Smooth muscle cell (in vitro differentiated cells): Measurements from ENCODE around the gene ALAS2. TPM values are rescaled to one million over a fixed set of nuclear protein-coding genes. Genes with fewer than 3 reads are reported as not detected.

Experiments
- DNase-seq: peaks from one replicate; lab custom pipeline; 2025; ENCODE audit not compliant: unreplicated experiment; lab: John Stamatoyannopoulos, UW
- H2AFZ ChIP-seq: fragments of 200-600 bp; sonication (generic); 2 replicates; pipeline ENCODE4 v1.6.0; 2016; ENCODE audit warnings: antibody characterized with exemption, low read depth, mild to moderate bottlenecking
- H3F3A ChIP-seq: fragments of 200-600 bp; sonication (generic); 2 replicates; pipeline ENCODE4 v1.6.0; 2017; ENCODE audit warnings: antibody characterized with exemption, low read depth
- H3K27ac ChIP-seq: fragments of 200-600 bp; sonication (generic); 2 replicates; pipeline ENCODE4 v1.5.1; 2016; ENCODE audit warnings: low read depth, mild to moderate bottlenecking
- H3K27me3 ChIP-seq: fragments of 200-600 bp; sonication (generic); 2 replicates; pipeline ENCODE4 v1.6.1; 2016; ENCODE audit warnings: low read depth, mild to moderate bottlenecking
- H3K36me3 ChIP-seq: fragments of 200-600 bp; sonication (generic); 2 replicates; pipeline ENCODE4 v1.5.1; 2016; ENCODE audit warnings: low read depth
- H3K4me1 ChIP-seq: fragments of 200-600 bp; sonication (generic); 2 replicates; pipeline ENCODE4 v1.5.1; 2016; ENCODE audit warnings: low read depth
- H3K4me2 ChIP-seq: fragments of 200-600 bp; sonication (generic); 2 replicates; pipeline ENCODE4 v1.6.0; 2016; ENCODE audit warnings: mild to moderate bottlenecking
- H3K4me3 ChIP-seq: fragments of 200-600 bp; sonication (generic); 2 replicates; pipeline ENCODE4 v1.5.1; 2016; ENCODE audit warnings: mild to moderate bottlenecking
- H3K79me2 ChIP-seq: fragments of 200-600 bp; sonication (generic); 2 replicates; pipeline ENCODE4 v1.6.0; 2016; ENCODE audit warnings: low read depth, mild to moderate bottlenecking
- H3K9ac ChIP-seq: fragments of 200-600 bp; sonication (generic); 2 replicates; pipeline ENCODE4 v1.6.0; 2016; ENCODE audit warnings: low read depth
- H3K9me3 ChIP-seq: fragments of 200-600 bp; sonication (generic); replicated peaks from 2 replicates; pipeline ENCODE4 v1.5.1; 2016; ENCODE audit warnings: low read depth
- H4K20me1 ChIP-seq: fragments of 200-600 bp; sonication (generic); 2 replicates; pipeline ENCODE4 v1.6.0; 2016; ENCODE audit warnings: low read depth
- CTCF ChIP-seq: fragments of 200-600 bp; sonication (generic); IDR thresholded peaks from 2 replicates; pipeline ENCODE4 v1.5.1; 2017; ENCODE audit warnings: borderline replicate concordance, mild to moderate bottlenecking, antibody characterized with exemption; ENCODE audit not compliant: insufficient read depth, poor library complexity, severe bottlenecking
- WGBS: methylation state at CpG from one replicate; pipeline ENCODE4 v1.1.7; 2016; ENCODE audit warnings: low lambda C conversion rate; 5-methylcytosine and 5-hydroxymethylcytosine counted together
- polyA plus RNA-seq: library from polyadenylated mRNA; unstranded; fragments of >200 nt; fragmentation: Nextera tagmentation; extraction: Ambion mirVana; gene quantifications from 2 replicates; pipeline ENCODE4 v1.2.1, GENCODE V29; 2016
- total RNA-seq: library from RNA; depleted of rRNA; stranded (reverse); fragments of >200 nt; gene quantifications from 2 replicates; pipeline ENCODE4 v1.2.3, GENCODE V29; 2014

The ALAS2 gene
- total and polyA plus RNA-seq, 2 experiments from 2014 or later = not detected

GRCh38 chrX:55011294-55011693 is 19.5 kb downstream of the ALAS2 start:
- Histone ChIP-seq H3F3A (no peaks in the 10 kb centered on the region), H3K4me3 (no peak overlapping the region), H3K79me2 (no peaks in the 10 kb centered on the region), H3K27ac (no peak overlapping the region), H3K4me1 (no peaks in the 10 kb centered on the region), H3K9ac (no peak overlapping the region), H2AFZ (no peak overlapping the region), H3K9me3 (no peaks in the 10 kb centered on the region), H3K4me2 (no peak overlapping the region), H3K27me3 (no peaks in the 10 kb centered on the region), H3K36me3 (no peaks in the 10 kb centered on the region), H4K20me1 (no peaks in the 10 kb centered on the region)
- peak; percentile 22 for TF ChIP-seq CTCF
- 58% methylated on average over 2 of the region's 2 CpGs for WGBS
- DNase-seq = no peak

- Histone ChIP-seq H3K9me3 (no peaks in the 10 kb centered on the region), H3F3A (no peaks in the 10 kb centered on the region), H4K20me1 (no peaks in the 10 kb centered on the region), H3K4me3 (no peak overlapping the region), H3K27me3 (no peaks in the 10 kb centered on the region), H3K27ac (peak overlapping the region; percentile 76), H3K36me3 (no peaks in the 10 kb centered on the region), H3K4me1 (no peaks in the 10 kb centered on the region), H2AFZ (no peak overlapping the region), H3K79me2 (no peaks in the 10 kb centered on the region), H3K9ac (no peak overlapping the region), H3K4me2 (no peak overlapping the region)
- WGBS = 54% methylated on average over 9 of the region's 9 CpGs
- TF ChIP-seq CTCF = no peak
- DNase-seq = no peak
Measured at GRCh38 chrX:55008571-55009358, 22.0 kb downstream of the ALAS2 start.

GRCh38 chrX:55007656-55008055 is 23.1 kb downstream of the ALAS2 start:
- 57% methylated on average over 6 of the region's 6 CpGs for WGBS
- Histone ChIP-seq H3K9me3 (no peaks in the 10 kb centered on the region), H3K4me3 (no peak overlapping the region), H3K4me2 (no peak overlapping the region), H3K27ac (peak overlapping the region; percentile 76), H3K79me2 (no peaks in the 10 kb centered on the region), H4K20me1 (no peaks in the 10 kb centered on the region), H3K9ac (no peak overlapping the region), H3K36me3 (no peaks in the 10 kb centered on the region), H3F3A (no peaks in the 10 kb centered on the region), H3K4me1 (no peaks in the 10 kb centered on the region), H2AFZ (no peak overlapping the region), H3K27me3 (no peaks in the 10 kb centered on the region)
- no peak for DNase-seq
- TF ChIP-seq CTCF = no peak
